Skeletal muscle satellite cell (primary cell): ENCODE data around the gene GALNT15.

Experiments used
- H3K27me3 ChIP-seq: 2 replicates; pipeline ENCODE4 v1.7.0; 2013; ENCODE audit warnings: low read length; ENCODE audit not compliant: control insufficient read depth, insufficient read depth
- H3K36me3 ChIP-seq: 2 replicates; pipeline ENCODE4 v1.7.0; 2013; ENCODE audit warnings: mild to moderate bottlenecking, control low read depth, low read length; ENCODE audit not compliant: insufficient read depth
- H3K4me1 ChIP-seq: 2 replicates; pipeline ENCODE4 v1.7.0; 2013; ENCODE audit warnings: low read length; ENCODE audit not compliant: control insufficient read depth, insufficient read depth
- H3K4me2 ChIP-seq: 2 replicates; pipeline ENCODE4 v1.7.0; 2013; ENCODE audit warnings: mild to moderate bottlenecking, low read length
- H3K4me3 ChIP-seq: 2 replicates; pipeline ENCODE4 v1.7.0; 2013; ENCODE audit warnings: low read length
- H3K9ac ChIP-seq: 2 replicates; pipeline ENCODE4 v1.7.0; 2013; ENCODE audit warnings: mild to moderate bottlenecking, low read depth, low read length, moderate library complexity
- H3K9me3 ChIP-seq: replicated peaks from 2 replicates; pipeline ENCODE4 v1.7.0; 2013; ENCODE audit warnings: mild to moderate bottlenecking, control low read depth, low read length

The GALNT15 gene

GRCh38 chr3:16207031-16207430, 32.6 kb downstream of the GALNT15 start:
- H3K4me2 ChIP-seq = no peak overlapping the region
- H3K9ac ChIP-seq = no peak overlapping the region
- H3K9me3 ChIP-seq = no peaks in the 10 kb centered on the region
- H3K27me3 ChIP-seq = peaks cover 5% of the 10 kb centered on the region
- H3K36me3 ChIP-seq = no peaks in the 10 kb centered on the region
- peaks cover 28% of the 10 kb centered on the region for H3K4me1 ChIP-seq
- no peak overlapping the region for H3K4me3 ChIP-seq

- H3K9ac ChIP-seq = no peak overlapping the region
- no peaks in the 10 kb centered on the region for H3K36me3 ChIP-seq
- H3K4me2 ChIP-seq = no peak overlapping the region
- no peaks in the 10 kb centered on the region for H3K9me3 ChIP-seq
- H3K4me3 ChIP-seq = no peak overlapping the region
- peaks cover 5% of the 10 kb centered on the region for H3K27me3 ChIP-seq
- H3K4me1 ChIP-seq = no peaks in the 10 kb centered on the region
Observed at GRCh38 chr3:16211176-16211904, 36.9 kb downstream of the GALNT15 start.

- no peaks in the 10 kb centered on the region for H3K36me3 ChIP-seq
- H3K9me3 ChIP-seq = no peaks in the 10 kb centered on the region
- peaks cover 5% of the 10 kb centered on the region for H3K27me3 ChIP-seq
- H3K9ac ChIP-seq = no peak overlapping the region
- no peak overlapping the region for H3K4me2 ChIP-seq
- no peaks in the 10 kb centered on the region for H3K4me1 ChIP-seq
- no peak overlapping the region for H3K4me3 ChIP-seq
Observed at GRCh38 chr3:16214366-16214765, 39.9 kb downstream of the GALNT15 start.

GRCh38 chr3:16216373-16216935, 42.0 kb downstream of the GALNT15 start:
- H3K4me3 ChIP-seq = no peak overlapping the region
- no peak overlapping the region for H3K4me2 ChIP-seq
- peaks cover 5% of the 10 kb centered on the region for H3K27me3 ChIP-seq
- no peak overlapping the region for H3K9ac ChIP-seq
- no peaks in the 10 kb centered on the region for H3K4me1 ChIP-seq
- H3K36me3 ChIP-seq = no peaks in the 10 kb centered on the region
- H3K9me3 ChIP-seq = no peaks in the 10 kb centered on the region

GRCh38 chr3:16219777-16220176, 45.3 kb downstream of the GALNT15 start:
- Histone ChIP-seq H3K4me3 (no peak overlapping the region), H3K36me3 (no peaks in the 10 kb centered on the region), H3K9ac (no peak overlapping the region), H3K4me2 (no peak overlapping the region), H3K4me1 (no peaks in the 10 kb centered on the region), H3K9me3 (no peaks in the 10 kb centered on the region), H3K27me3 (no peaks in the 10 kb centered on the region)

GRCh38 chr3:16221990-16222389, 47.5 kb downstream of the GALNT15 start:
- Histone ChIP-seq H3K4me2 (no peak overlapping the region), H3K27me3 (peaks cover 4% of the 10 kb centered on the region), H3K9me3 (no peaks in the 10 kb centered on the region), H3K4me3 (no peak overlapping the region), H3K4me1 (no peaks in the 10 kb centered on the region), H3K9ac (no peak overlapping the region), H3K36me3 (no peaks in the 10 kb centered on the region)

GRCh38 chr3:16222547-16222946, 48.1 kb downstream of the GALNT15 start:
- no peak overlapping the region for H3K4me3 ChIP-seq
- H3K4me1 ChIP-seq = no peaks in the 10 kb centered on the region
- no peaks in the 10 kb centered on the region for H3K36me3 ChIP-seq
- H3K9ac ChIP-seq = no peak overlapping the region
- no peaks in the 10 kb centered on the region for H3K9me3 ChIP-seq
- no peak overlapping the region for H3K4me2 ChIP-seq
- peaks cover 5% of the 10 kb centered on the region for H3K27me3 ChIP-seq

- Histone ChIP-seq H3K4me1 (no peaks in the 10 kb centered on the region), H3K27me3 (peaks cover 11% of the 10 kb centered on the region), H3K9ac (no peak overlapping the region), H3K4me2 (no peak overlapping the region), H3K4me3 (no peak overlapping the region), H3K36me3 (no peaks in the 10 kb centered on the region), H3K9me3 (no peaks in the 10 kb centered on the region)
Observed at GRCh38 chr3:16224325-16224724, 49.8 kb downstream of the GALNT15 start.

- H3K4me3 ChIP-seq = no peak overlapping the region
- no peak overlapping the region for H3K4me2 ChIP-seq
- no peaks in the 10 kb centered on the region for H3K4me1 ChIP-seq
- H3K36me3 ChIP-seq = no peaks in the 10 kb centered on the region
- H3K27me3 ChIP-seq = peaks cover 11% of the 10 kb centered on the region
- H3K9me3 ChIP-seq = no peaks in the 10 kb centered on the region
- H3K9ac ChIP-seq = no peak overlapping the region
Observed at GRCh38 chr3:16227566-16227965, 53.1 kb downstream of the GALNT15 start.

GRCh38 chr3:16229681-16230080, 55.2 kb downstream of the GALNT15 start:
- Histone ChIP-seq H3K4me3 (no peak overlapping the region), H3K4me1 (no peaks in the 10 kb centered on the region), H3K27me3 (peaks cover 11% of the 10 kb centered on the region), H3K9me3 (no peaks in the 10 kb centered on the region), H3K9ac (no peak overlapping the region), H3K36me3 (no peaks in the 10 kb centered on the region), H3K4me2 (no peak overlapping the region)

GRCh38 chr3:16231983-16232382, 57.5 kb downstream of the GALNT15 start:
- no peak overlapping the region for H3K4me3 ChIP-seq
- H3K4me2 ChIP-seq = no peak overlapping the region
- H3K4me1 ChIP-seq = no peaks in the 10 kb centered on the region
- H3K9me3 ChIP-seq = no peaks in the 10 kb centered on the region
- H3K27me3 ChIP-seq = peaks cover 7% of the 10 kb centered on the region
- no peak overlapping the region for H3K9ac ChIP-seq
- H3K36me3 ChIP-seq = no peaks in the 10 kb centered on the region

GRCh38 chr3:16233806-16234205, 59.3 kb downstream of the GALNT15 start:
- H3K9me3 ChIP-seq = no peaks in the 10 kb centered on the region
- H3K27me3 ChIP-seq = no peaks in the 10 kb centered on the region
- no peak overlapping the region for H3K4me3 ChIP-seq
- no peaks in the 10 kb centered on the region for H3K4me1 ChIP-seq
- H3K4me2 ChIP-seq = no peak overlapping the region
- no peaks in the 10 kb centered on the region for H3K36me3 ChIP-seq
- H3K9ac ChIP-seq = no peak overlapping the region
